ENCODE measurements around the gene MCUB.
"Not testable (repeated sequence)": the region's sequence is repeated elsewhere in the genome, so short reads cannot be mapped to it uniquely, and the experiment has no call there.

The MCUB gene, protein sequence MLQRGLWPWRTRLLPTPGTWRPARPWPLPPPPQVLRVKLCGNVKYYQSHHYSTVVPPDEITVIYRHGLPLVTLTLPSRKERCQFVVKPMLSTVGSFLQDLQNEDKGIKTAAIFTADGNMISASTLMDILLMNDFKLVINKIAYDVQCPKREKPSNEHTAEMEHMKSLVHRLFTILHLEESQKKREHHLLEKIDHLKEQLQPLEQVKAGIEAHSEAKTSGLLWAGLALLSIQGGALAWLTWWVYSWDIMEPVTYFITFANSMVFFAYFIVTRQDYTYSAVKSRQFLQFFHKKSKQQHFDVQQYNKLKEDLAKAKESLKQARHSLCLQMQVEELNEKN

DNA sequence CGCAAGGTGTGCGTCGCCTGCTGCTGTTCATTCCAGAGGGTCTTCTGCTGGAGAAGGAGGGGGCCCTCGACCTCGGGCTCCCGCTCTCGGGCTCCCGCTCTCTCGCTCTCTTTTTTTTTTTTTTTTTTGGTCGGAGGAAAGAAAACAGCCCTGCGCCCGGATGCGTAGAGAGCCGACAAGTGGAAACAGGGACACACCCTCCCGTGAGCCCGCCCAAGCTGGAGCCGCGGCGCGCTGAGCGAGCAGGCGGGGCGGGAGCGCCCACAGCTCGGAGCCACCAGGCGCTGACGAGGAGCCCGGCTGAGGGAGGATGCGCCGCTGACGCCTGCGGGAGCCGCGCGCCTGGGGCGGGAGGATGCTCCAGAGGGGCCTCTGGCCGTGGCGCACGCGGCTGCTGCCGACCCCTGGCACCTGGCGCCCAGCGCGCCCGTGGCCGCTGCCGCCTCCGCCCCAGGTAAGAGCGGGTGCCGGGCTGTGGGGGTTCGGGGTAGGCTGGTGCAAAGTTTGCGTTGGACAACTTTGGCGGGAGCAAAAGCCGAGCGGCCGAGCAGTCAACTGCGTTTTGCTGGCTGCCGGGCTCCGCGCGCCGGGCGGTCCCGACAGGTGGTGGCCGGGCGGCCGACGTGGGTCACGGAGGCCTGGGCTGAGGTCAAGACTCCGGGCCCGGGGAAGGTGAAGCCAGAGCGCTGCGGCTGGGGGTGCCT lies at the start of gene MCUB:
TSS of gene MCUB (plus strand) at position 264 of the 704 bp plus-strand sequence. CDS start at position 356, 92 bp downstream.
- DNase-seq (ENCODE audit: low spot score), result peak; percentile 89

DNA sequence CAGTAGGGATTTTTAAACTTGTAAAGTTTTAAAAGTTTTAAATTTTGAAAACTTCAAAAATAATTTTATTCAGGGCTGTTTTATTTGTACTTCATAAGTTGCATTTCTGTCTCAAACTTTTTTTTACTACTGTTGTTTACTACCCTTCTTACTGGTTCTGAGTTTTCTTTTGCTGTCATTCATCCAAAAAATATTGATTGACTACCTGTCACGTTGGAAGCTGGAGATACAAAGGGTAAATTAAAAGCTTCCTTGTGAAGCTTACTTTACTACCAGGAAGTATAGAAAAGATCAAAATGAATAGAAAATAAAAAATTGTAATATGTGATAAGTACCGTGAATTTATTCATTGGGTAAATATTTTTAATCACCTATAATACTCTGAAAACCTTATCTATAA lies 49.4 kb upstream of the MCUB start:
- DNase-seq (ENCODE audit: low spot score), result no peak

DNA sequence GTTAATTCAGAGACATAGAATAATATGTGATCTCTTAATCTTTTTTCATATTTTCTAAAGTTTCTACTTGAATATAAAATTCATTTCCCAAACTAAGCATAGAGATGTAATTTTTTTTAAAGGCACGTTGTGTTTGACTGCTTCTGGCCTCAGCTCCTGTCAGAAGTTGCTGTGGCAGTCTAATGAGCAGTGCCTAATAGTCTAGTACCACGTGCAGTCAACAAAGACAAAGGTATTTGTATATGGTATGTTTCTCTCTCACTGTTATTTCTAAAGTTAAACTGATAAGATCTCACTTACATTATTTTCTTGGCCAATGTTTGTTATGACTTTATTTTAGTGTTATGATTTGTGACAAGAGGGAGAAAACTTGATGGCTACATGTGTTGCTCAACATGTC lies 48.6 kb upstream of the MCUB start:
- DNase-seq (ENCODE audit: low spot score), result no peak

- not testable (repeated sequence) for DNase-seq (ENCODE audit: low spot score)
These were observed 46.7 kb upstream of the MCUB start for GRCh38 chr4:109513368-109513767.

DNA sequence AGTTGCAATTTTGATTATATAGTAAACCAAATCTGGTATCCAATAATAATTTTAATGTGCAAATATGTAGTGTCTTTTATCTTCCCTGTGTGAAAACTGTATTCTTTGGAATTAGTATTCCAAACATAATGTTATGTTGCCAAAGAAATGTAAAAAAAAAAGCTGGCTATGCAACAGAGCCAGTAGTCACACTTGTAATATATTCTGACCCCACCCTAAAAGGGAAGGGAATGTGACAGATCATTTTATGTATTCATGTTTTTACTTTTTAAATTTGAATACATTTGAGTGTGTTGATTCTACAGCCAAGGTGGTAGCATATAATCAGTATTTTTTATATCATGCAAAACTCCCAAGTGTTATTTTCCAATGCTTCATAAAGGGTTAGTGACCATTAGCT lies 27.9 kb upstream of the MCUB start:
- no peak for DNase-seq (ENCODE audit: low spot score)

GRCh38 chr4:109545401-109545800 lies 14.6 kb upstream of the MCUB start:
- DNase-seq (ENCODE audit: low spot score), result no peak

- no peak for DNase-seq (ENCODE audit: low spot score)
These were observed 12.7 kb upstream of the MCUB start for GRCh38 chr4:109547394-109547793.

GRCh38 chr4:109548655-109549054 lies 11.4 kb upstream of the MCUB start:
- DNase-seq (ENCODE audit: low spot score), result no peak

DNA sequence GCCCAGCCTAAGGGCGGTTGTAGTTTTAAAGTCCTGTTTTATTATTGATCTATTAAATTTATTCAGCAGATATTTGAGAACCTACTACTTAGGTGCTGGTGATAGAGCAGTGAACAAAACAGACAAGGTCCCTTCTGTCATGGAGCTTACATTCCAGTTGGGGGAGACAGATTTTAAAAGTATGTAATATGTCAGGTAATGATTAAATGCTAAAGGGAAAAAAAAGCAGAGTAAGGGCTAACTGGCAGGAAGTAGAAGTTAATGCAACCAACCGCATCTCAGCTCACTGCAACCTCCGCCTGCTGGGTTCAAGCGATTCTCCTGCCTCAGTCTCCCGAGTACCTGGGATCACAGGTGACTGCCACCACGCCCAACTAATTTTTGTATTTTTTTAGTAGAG lies 7.8 kb upstream of the MCUB start:
- DNase-seq (ENCODE audit: low spot score), result no peak

DNA sequence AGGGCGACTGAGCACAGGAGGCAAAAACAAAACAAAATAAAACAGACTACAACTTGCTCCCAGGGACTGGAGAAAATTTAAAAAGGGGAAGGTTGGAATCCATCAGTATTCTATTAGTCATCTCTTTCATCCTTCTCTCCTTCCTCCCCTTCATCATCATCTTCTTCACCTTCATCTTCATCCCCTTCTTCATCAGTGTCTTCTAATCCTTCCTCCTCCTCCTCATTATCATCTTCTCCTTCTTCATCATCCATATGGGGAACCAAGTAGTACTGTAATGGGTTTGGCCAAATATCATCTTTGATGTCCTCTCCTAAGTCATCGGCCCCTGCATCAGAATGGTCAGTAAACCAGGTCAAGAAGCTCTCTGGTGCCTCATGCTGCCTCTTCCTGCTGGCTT lies 6.9 kb upstream of the MCUB start:
- no peak for DNase-seq (ENCODE audit: low spot score)

DNA sequence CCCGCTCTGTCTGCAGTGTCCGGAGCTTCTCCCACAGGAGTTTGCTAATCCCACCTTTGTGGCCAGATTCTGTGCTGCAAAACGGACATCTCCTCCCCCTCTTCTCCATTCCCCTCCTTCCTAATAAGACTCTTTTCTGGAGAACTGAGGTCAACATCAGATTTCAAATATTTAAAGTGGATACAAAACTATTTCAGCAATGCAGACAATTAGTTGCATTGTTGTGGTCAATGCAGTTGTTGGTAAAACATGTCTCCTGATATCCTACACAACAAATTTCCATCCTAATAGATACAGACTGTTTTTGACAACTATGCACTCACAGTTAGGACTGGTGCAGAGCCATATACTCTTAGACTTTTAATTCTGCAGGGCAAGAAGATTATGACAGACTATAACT lies 5.1 kb upstream of the MCUB start:
- no peak for DNase-seq (ENCODE audit: low spot score)

DNA sequence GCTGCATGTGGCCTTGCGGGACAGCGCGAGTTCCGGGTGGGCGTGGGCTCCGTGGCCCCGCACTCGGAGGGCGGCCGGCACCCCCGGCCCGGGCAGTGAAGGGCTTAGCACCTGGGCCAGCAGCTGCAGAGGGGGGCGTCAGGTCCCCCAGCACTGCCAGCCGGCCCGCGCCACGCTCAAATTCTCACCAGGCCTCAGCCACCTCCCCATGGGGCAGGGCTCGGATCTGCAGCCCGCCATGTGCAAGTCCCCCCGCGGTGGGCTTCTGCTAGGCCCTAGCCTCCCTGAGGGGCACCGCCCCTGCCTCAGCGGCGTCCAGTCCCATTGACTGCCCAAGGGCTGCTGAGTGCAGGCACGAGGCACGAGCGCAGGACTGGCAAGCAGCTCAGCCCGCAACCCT lies 2.6 kb upstream of the MCUB start:
- no peak for DNase-seq (ENCODE audit: low spot score)

- DNase-seq (ENCODE audit: low spot score), result not testable (repeated sequence)
These were observed 2.0 kb upstream of the MCUB start for GRCh38 chr4:109558095-109558494.

DNA sequence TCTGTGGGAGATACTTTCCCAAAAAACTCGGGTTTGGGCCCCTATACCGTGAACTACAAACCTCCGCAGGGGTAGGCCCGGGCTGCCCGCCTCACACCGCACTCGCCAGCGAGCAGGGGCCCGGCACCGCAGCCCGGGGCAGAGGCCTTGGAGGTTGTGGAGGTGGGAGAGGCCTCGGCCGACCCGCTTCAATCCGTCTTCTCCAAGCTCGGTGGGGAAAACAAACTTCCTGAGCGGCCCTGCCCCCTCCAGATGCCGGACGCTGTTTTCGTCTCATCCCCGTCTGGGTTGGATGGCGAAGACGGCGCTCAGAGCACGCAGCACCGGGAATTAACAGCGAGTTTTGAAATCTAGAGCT lies 442 bp upstream of the MCUB start:
- peak; percentile 14 for DNase-seq (ENCODE audit: low spot score)

DNA sequence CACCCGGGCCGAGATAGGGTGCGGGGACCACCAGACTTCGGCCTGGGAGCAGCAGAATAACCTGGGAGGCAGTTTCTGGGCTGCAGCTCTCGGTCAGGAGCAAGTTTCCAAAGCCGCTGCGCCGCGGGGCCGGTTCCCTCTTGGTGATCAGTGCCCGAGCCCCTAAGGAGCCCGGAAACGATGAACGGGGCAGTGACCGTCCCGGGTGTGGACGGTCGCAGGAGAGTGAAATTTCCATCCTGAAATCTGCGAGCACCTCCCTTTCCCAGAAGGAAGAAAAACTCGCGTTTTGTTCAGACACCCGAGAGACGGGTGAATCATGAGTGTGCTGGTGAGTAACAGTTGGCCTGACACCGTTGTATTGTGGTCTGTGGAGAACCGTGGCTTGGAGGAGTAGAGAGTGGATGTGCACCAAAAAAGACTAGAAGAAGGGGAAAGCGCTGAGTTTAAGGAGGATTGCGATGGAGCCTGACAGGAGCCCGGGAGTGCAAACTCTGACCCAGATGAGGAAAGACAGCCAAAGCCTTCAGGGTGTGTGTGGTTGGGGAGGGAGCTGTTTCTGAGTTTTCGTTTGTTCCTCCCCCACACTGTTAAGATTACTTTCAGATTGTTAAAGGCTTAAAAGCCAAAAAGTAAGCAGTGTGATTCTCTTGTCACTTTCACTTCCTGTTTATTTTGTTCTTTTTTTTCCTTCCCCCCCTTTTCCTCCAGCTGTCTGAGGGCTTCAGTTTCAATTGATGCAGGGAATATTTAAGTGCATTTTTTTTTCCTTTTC lies 828 bp downstream of the MCUB start:
- DNase-seq (ENCODE audit: low spot score), result peak; percentile 39

- DNase-seq (ENCODE audit: low spot score), result no peak
These were observed 2.6 kb downstream of the MCUB start for GRCh38 chr4:109562457-109563239.

- no peak for DNase-seq (ENCODE audit: low spot score)
These were observed 11.4 kb downstream of the MCUB start for GRCh38 chr4:109571494-109571893.

DNA sequence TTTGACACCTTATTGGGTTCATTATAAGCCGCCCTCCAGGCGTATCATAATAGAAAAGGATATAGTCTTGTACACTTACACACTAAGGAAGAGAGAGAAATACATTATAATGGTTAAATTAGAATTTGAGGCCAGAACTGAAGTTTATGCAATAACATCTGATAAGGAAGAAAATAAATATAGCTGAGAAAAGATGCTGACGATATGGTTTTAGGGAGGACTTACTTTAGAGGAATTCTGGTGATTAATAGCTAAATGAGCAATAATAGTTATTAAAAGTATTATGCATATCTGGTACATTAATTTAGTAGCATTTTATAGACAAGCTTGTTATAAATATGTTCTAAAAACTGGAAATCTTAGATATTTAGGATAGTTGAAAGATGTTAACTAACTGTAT lies 12.1 kb downstream of the MCUB start:
- DNase-seq (ENCODE audit: low spot score), result no peak

DNA sequence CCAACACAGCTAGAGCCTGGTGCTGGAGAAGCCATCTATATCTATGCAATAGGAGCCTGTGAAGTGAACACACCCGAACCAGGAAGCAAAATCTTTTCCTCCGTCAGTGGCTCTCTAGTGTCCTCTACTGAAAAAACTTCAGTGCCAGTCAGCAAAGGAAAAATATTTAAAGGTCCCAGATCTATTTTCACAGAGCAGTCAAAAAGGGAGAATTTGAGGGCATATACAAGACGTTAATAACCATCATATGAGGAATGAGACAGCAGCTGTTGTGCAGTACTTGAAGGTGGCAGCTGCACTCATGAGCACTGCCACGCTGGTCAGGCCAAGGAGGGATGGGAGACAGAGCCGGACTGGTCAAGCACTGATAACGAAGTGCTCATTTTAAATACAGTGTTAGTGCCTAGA lies 14.4 kb downstream of the MCUB start:
- peak; percentile 60 for DNase-seq (ENCODE audit: low spot score)

- no peak for DNase-seq (ENCODE audit: low spot score)
These were observed 15.1 kb downstream of the MCUB start for GRCh38 chr4:109574931-109575804.

GRCh38 chr4:109576462-109576861 lies 16.4 kb downstream of the MCUB start:
- DNase-seq (ENCODE audit: low spot score), result no peak

All from LoVo (cell line).